GM18951 (cell line): ENCODE results near the gene CHFR.
"Not testable (repeated sequence)": the region's sequence is repeated elsewhere in the genome, so short reads cannot be mapped to it uniquely, and the experiment has no call there.

Source experiments
- POLR2A ChIP-seq: IDR thresholded peaks from 4 replicates; pipeline ENCODE4 v1.6.1; 2011; ENCODE audit warnings: mild to moderate bottlenecking; ENCODE audit not compliant: insufficient read length, insufficient read depth; ENCODE audit errors: extremely low read depth
- in situ Hi-C: fragments of 300-500 bp; cut with MboI; formaldehyde crosslinking; loops from one replicate; pipeline ENCODE4 v1.12.0; 2022; ENCODE audit warnings: low sequenced_read_pairs, mixed read lengths, inconsistent platforms; ENCODE audit not compliant: unreplicated experiment

The CHFR gene

GRCh38 chr12:132803125-132803524 lies 84.3 kb downstream of the CHFR start:
- in situ Hi-C loops = no loop called here
- TF ChIP-seq POLR2A = no peak

- TF ChIP-seq POLR2A = no peak
- in situ Hi-C loops = no loop called here
Observed at GRCh38 chr12:132801741-132802140, 85.7 kb downstream of the CHFR start.

- in situ Hi-C loops = no loop called here
- no peak for TF ChIP-seq POLR2A
Observed at GRCh38 chr12:132798836-132799235, 88.6 kb downstream of the CHFR start.

- TF ChIP-seq POLR2A = no peak
- in situ Hi-C loops = no loop called here
Observed at GRCh38 chr12:132797820-132798570, 89.4 kb downstream of the CHFR start.

GRCh38 chr12:132795847-132796246 lies 91.6 kb downstream of the CHFR start:
- in situ Hi-C loops = no loop called here
- no peak for TF ChIP-seq POLR2A

DNA sequence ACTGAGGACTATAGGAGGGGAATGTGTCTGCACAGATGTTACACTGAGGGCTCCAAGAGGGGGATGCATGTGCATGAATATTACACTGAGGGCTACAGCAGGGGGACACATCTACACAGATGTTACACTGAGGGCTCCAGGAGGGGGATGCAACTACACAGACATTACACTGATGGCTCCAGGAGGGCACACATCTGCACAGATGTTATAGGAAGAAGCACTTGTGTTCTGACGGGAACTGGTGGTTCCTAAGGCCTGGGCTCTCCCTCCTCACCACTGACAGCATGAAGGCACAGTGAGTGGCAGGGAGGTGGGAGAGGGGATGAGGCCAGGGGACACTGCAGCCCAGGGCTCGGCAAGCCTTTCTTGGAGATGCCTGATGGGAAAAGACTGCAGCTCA lies 95.5 kb downstream of the CHFR start:
- in situ Hi-C loops = not testable (repeated sequence)

DNA sequence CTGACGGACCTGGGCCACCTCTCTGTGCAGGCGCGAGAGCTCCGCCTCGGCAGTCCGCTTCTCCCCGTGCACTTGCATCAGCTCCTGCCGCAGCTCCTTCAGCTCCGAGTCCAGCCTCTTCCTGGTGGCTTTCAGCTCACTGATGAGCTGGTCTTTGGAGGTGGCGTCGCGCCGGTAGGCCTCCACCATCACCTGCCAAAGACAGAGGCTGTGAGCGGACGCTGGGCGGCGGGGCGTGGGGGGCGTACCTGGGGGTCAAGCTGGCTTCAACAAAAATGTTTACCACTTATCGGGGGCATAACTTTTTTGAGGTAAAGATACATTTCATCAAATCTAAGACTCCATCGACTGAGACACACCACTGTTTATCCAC lies 98.3 kb downstream of the CHFR start:
- in situ Hi-C loops = no loop called here
- TF ChIP-seq POLR2A = no peak

DNA sequence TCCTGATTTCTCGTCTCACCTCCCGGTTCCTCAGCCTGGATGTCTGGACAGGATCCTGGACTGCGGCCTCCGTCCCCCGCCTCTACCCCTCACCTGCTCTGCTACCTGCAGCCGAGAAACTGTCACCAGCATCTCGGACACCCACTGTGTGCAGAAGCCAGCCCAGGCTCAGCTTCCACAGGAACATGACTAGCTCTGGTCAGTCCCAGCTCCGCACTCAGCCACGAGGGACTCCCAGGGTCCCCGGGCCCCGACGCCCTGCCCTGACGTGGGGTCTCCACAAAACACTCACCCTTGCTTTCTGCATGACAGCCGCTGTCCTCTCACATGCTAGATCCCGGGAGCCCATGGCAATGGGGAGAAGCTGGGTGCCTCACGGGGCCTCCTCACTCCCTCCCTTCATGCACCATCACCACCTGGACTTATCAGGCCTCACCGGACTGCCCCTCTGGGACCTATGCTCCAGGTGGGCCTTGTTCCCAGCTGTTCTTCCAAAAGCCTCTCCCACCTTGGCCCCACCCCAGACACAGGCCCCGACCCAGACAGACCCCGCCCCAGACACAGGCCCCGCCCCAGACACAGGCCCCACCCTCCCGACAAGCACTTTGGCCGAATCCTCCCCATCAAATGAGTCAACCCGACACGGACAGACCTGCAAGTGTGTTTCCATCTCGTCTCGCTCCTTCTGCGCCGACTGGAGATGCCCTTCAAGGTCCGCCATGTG lies 98.9 kb downstream of the CHFR start:
- TF ChIP-seq POLR2A = no peak
- in situ Hi-C loops = no loop called here

GRCh38 chr12:132787877-132788276 lies 99.5 kb downstream of the CHFR start:
- no peak for TF ChIP-seq POLR2A
- in situ Hi-C loops = no loop called here

- in situ Hi-C loops = no loop called here
- no peak for TF ChIP-seq POLR2A
Observed at GRCh38 chr12:132786192-132786591, 101.2 kb downstream of the CHFR start.

- TF ChIP-seq POLR2A = no peak
- in situ Hi-C loops = no loop called here
Observed at GRCh38 chr12:132784580-132784979, 102.8 kb downstream of the CHFR start.

DNA sequence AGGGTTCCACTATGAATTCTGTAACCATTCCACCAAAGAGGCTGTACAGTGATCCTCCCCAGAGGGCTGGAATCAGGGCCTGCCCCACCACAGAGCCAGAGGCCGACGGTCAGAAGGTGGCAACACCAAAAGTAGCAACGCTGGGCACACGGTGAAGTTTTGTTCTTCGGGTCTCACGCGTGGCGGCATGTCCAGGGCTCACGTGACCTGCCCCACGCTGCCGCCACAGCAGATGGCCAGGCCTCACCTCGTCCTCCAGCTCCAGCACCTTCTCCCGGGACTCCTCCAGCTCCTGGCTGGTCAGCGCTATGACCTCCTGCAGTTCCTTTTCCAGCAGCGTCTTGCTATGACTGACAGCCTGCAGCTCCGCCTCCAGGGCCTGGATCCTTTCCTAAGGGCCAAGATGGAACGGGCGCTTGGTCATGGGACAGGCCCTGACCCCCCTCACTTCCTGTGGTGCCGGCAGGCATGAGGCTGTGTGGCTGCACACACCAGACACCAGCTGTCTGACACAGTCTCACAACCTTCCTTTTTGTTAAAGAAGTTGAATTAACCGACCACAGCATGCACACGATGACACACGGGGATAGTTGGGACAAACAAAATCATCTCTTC lies 103.4 kb downstream of the CHFR start:
- in situ Hi-C loops = no loop called here
- no peak for TF ChIP-seq POLR2A
